GM18858 (cell line): ENCODE results near the gene POLN.

ENCODE experiments used
- ATAC-seq: cut with Tn5 transposase; IDR thresholded peaks from one replicate; pipeline ENCODE4 v1.9.1; 2021; ENCODE audit not compliant: unreplicated experiment

Gene POLN

DNA sequence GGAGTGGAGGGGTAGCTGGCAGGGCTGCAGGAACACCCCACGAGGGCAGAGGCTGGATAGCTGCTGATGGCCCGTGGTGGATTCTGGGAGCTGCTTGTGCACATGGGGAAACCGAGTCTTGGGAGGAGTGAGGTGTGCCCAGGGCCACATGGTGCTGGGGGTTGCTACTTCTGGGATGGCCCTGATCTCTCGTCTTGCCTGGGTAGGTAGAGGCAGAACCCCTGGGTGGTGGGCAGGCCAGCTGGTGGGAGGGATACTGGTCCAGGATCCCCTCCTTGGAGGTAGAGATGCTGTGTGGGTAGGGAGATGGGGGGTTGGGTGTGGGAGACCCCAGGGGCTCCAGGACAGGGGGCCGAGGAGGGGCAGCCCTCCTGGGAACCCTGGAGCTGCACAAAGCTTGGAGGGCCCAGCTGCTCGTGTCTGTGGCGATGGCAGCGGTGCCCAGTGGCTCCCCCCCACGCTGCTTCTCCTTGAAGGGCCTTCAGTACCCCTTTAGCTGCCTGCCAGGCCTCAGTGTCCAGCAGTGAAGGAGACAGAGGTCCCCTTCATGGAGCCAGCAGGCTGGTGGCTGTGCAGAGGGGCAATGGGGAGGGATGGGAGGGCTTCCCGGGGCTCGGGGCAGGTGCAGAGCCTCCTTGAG lies 179.6 kb downstream of the POLN start:
- no peak for ATAC-seq

DNA sequence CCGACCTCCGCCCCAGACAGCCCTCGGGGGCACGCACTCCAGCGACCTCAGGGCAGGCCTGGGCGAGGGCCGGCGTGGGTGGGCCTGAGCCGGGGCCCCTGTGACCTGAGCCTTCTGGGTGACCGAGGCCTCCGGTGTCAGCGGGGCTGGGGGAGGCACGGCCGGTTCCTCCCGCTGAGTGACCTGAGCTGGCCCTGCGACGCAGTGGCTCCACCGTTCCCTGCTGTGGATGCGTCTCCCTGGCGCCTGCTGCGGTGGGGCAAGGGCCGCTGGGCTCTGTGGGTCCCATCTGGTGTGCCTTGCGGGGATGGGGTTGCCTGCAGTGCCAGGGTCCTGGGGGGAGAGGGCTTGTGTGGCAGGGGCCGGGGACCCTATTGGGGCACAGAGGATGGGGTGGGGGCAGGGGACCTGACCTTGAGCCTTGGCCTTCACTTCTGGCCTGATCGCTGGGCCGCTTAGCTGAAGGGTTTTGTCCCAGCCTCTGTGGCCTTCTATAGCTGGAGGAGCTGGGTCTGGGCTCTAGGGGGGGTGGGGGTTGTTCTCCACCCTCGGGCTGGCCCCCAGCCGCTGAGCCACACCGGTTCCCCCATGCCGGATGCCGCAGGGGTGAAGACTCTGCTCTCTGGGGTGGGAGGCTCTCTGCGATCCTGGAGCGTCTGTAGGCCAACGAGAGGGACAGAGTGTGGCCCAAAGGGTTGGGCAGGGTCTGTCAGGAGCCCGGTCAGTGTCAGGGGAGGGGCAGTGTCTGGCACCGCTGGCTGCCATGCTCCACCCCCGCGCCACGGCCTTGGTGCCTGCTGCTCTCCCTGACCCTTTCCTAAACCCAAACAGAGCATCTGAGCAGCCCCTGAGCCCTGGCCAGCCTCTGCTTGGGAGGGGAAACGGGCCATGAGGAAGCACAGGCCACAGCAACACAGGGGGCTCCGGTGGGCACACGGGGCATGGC lies 180.5 kb downstream of the POLN start:
- no peak for ATAC-seq

DNA sequence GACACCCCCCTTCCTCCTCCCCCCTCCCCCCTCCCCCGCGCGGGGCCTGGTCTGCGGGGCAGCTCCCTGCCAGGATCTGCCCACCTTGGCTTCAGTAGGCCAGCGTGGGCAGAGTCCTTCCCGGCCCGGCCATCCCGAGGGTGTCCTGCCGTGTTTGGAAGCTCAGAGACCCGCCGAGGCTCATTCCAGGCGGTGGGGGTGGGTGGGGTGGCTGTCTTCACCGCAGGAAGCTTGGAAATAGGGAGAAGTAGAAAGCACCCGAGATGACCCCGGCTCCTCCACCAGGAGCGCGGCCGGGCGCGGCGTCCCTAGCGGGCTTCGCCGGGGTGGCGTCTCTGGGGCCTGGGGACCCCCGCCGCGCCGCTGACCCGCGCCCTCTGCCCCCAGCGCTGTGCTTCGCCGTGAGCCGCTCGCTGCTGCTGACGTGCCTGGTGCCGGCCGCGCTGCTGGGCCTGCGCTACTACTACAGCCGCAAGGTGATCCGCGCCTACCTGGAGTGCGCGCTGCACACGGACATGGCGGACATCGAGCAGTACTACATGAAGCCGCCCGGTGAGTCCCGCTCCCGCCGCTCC lies 181.2 kb downstream of the POLN start:
- ATAC-seq = no peak

DNA sequence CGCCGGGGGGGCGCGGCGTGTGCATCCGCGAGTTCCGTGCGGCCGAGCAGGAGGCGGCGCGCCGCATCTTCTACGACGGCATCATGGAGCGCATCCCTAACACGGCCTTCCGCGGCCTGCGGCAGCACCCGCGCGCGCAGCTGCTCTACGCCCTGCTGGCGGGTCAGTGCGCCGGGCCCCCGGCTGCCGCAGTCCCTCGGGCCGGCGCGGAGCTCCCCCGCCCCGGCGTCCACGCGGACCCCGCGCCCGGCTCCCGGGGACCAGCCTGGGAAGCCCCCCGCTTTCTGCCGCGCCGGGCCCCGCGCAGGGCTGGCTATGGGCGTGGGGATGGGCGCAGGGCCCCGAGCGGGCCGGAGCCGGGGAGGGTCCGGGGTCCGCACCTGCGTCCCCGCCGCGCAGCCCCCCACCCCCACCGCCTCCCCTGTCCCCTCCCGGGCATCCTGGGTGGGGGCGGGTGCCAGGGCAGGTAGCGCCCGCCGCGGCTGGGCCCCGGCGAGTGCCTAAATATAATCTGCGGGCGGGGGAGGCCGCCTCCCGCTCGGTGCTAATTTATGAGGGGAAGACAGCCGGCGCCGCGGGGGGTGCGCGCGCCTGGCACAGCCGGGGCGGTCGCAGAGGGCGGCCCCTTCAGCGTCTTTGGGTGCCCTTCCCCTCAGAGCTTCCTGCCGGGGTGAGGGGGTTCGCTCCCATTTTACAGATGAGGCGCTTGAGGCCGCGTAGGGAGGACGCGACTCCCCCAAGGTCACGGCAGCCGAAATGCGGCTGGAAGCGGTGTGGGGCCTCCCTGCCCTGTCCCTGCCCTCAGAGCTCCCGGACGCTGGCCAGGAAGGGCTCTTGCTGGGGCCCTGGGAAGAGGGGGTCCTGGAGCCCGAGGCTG lies 182.0 kb downstream of the POLN start:
- ATAC-seq = no peak

DNA sequence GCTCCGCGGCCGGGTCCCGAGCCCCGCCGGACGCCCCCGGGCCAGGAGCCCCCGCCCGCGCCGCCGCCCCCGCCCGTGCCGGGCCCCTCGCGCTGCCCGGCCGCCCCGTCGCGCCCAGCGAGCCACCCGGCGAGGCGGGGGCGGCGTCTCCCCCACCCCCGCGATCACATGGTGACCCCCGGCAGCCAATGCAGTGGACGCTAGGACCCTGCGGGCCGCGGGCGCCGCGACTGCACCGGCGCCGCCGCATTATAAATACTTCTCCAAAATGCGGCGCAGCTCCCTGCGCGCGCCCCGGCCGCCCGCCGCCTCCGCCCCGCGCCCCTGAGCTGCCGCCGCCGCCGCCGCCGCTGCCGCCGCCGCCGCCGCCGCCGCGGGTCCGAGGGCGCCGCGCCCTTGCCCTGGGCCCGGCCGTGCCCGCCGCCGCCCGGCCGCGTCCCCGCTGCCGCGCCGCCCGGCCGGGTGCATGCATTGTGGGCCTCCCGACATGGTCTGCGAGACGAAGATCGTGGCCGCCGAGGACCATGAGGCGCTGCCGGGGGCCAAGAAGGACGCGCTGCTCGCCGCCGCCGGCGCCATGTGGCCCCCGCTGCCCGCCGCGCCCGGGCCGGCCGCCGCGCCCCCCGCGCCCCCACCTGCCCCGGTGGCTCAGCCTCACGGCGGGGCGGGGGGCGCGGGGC lies 182.7 kb downstream of the POLN start, which contains the start of gene NAT8L:
NAT8L (plus strand) TSS at position 282 of the 680 bp plus-strand sequence; CDS start at position 467, 185 bp downstream.
- no peak for ATAC-seq

DNA sequence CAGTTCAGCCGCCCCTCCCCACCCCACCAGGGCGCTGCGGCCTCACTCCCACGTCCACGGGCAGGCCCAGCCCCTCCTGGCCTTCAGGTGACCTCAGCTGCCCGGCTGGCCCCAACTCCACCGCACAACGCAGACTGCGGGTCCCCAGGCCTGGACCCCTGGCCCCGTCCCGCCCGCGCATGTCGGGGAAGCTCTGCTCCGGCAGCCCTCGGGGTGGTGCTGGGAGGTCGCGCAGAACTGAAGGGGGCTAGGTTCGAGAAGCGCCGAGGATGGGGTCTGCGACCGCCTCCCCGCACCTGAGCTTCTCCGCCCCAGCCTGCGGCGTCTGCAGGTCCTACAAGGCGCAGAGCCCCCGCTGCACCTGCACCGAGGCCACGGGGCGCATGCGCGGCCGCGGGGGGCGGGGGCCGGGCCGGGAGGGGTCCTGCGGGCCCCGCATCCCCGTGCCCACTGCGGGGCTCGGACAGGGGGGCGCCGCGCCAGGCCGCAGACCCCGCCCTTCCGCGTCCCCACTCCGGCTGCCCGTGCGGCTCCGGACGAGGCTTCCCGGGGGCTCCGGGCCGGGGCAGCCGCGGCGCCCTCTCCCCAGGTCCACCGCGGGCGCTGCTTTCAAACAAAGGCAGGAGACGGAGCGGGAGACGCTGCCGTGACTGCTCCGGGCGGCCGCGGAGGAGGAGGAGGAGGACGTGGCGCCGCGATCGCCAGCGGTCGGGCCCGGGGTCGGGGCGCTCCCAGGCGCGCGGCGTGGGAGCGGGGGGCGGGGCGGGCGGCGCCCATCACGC lies 183.5 kb downstream of the POLN start:
- ATAC-seq = no peak

DNA sequence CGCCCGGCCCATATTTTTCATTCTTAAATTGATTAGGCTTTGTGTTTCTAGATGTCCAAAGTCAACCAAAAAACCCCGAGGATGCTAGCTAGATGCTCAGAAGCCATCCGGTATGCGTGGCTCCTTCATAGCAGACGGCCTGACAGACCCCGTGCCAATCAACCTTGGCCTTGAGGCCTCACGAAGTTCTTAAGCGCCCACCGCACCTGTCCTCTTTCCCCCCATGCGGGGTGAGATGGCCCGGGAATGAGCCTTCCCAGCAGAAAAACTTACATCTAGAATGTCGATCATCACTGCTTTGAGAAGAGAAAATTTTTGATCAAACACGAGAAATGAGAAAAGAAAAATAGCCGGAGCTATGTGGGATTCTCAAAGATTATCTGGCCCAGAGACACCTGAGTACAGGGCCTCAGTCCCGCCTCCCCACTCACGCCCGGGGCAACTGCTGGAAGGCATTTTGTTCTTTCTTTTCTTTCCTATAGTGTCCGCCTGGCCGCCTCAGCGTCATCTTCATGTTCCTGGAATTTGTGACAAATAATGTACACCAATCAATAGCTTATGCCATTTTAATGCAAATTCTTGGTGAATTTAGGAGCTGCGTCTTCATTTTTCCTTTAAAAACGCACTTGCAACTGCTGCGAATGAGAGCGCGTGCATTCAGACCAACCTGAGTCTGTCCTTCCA lies 184.4 kb downstream of the POLN start:
- ATAC-seq = no peak

DNA sequence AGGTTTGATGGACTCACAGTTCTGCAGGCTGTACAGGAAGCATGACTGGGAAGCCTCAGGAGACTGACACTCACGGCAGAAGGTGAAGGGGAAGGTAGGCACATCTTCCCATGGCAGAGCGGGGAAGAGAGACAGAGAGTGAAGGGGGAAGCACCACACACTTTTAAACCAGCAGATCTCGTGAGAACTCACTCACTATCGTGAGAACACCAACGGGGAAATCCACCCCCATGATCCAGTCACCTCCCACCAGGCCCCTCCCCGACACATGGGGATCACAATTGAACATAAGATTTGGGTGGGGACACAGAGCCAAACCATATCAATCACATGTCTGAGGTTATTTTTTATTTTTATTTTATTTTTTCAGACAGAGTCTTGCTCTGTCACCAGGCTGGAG lies 187.7 kb downstream of the POLN start:
- ATAC-seq = no peak

DNA sequence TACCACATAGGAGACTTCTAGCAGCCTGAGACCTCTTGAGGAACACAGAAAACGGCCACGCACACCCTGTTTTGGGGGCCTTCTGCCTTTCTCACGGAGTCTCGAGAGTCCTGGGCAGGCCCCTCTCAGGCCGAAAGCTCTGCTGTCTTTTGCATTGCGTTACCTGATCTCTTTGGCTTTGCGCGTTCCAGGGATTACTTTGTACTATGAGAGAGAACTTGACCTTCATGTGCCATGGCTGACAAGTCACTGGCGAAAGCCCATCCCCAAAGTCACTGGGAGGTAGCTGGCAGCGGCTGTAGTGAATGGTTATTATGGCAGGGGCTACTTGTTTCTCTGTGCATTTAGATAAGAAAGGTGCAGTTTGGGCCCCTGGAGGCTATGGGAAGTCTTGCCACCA lies 190.8 kb downstream of the POLN start:
- no peak for ATAC-seq

DNA sequence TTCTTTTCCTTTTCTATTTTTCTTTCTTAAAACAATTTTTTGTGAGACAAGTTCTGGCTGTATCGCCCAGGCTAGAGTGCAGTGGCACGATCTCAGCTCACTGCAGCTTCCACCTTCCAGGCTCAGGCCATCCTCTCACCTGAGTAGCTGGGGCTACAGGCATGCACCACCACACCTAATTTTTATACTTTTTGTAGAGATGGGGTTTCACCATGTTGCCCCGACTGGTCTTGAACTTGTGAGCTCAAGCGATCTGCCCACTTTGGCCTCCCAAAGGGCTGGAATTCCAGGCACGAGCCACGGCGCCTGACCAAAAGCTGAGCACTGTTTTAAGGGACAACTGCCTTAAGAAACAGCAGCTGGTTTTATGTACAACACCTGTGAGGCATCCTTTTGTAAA lies 192.1 kb downstream of the POLN start:
- no peak for ATAC-seq

DNA sequence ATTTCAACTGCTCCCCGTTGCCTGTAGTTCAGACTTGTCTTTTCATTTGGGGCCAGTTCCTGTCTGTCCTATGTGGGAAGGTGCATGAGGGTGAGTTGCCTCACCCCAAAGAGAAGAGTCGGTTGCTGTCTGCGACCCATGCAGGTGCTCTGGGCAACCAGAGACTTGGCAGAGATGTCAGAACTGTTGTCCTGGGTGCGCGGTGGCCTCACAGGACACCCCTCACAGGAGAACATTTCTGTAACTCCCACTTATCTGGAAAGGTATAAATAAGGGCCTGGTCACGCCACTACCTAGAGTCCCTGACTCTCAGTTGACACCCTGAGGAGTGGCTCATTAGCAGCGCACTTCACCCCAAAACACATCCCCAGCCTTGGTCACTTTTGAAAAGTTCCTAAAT lies 192.5 kb downstream of the POLN start:
- ATAC-seq = no peak

DNA sequence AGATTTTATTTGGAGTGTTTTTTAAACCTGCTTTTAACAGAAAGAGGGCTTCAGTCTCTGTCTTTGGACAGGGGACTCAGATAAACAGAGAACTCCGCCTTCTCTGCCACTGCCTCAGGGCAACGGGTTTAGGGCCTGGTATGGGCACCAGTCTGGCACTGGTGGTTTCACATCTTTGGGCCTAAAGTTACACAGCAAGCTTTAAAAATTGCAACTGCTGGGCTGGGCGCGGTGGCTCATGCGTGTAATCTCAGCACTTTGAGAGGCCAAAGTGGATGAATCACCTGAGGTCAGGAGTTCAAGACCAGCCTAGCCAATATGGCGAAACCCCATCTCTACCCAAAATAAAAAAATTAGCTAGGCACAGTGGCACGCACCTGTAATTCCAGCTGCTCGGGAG lies 193.1 kb downstream of the POLN start:
- no peak for ATAC-seq

DNA sequence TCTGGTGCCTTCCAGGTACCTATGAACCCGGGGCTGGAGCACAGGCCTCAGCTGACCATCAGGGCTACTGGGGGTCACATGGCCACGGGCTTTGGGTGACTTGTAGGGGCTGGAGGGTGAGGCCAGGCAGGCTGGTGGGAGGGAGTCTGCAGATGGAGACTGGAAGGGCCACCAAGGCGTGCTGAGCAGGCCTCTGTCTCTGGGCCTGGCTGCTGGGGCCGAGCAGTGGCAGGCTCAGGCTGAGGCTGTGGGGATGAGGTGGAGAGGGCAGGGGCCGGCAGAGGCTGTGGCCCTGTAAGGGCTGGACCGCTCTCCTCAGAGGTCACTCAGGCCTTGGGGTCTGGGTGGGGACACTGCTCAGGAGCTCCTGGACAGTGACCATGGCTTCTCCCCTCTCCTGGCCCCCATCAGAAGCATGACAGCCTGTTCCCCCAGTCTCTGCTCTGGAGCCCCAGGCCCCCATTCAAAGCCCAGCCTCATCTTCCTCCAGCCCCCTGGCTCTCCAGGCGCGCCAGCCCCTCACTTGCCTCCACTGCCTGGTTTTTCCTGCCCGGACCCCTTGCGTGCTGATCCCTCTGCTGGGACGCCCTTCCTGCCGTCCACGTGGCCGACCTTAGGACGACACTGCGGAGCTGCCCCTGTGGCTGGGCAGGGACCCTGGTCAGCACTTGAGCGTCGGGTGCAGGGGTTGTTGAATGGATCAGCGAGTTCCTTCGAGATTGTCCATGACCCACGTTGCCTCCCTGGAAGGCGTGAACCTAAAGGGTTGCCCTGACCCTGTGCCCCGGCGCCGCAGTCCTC lies 193.9 kb downstream of the POLN start:
- ATAC-seq = no peak

DNA sequence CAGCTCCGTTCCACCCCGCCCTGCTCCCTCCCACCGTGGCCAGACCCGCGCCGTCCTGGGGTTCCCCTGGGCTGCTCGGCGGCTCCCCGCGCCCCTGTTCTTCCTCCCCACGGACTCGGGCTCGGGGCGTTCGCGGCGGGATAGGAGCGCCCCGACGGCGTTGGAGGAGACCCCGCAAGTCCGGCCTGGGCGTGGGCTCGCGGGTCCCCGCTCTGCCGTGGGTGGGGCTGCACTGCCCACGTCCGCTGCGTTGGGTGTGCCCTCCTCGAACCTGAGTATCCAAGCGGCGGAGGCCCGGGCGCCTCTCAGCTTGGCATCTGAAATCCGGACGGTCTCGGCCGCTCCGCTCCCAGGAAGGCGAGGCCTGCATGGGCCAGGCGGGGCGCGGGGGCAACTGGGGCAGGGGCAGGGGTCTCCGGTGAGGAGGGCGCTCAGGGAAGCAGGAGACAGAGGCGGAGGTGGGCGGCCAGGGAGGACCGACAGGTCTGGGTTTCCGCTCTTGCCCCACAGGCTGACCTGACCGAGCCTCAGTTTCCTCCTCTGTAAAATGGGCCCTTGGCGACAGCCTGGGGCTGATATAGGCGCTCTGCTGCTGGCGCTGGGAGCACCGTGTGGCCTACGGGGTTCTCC lies 194.8 kb downstream of the POLN start:
- ATAC-seq = no peak

DNA sequence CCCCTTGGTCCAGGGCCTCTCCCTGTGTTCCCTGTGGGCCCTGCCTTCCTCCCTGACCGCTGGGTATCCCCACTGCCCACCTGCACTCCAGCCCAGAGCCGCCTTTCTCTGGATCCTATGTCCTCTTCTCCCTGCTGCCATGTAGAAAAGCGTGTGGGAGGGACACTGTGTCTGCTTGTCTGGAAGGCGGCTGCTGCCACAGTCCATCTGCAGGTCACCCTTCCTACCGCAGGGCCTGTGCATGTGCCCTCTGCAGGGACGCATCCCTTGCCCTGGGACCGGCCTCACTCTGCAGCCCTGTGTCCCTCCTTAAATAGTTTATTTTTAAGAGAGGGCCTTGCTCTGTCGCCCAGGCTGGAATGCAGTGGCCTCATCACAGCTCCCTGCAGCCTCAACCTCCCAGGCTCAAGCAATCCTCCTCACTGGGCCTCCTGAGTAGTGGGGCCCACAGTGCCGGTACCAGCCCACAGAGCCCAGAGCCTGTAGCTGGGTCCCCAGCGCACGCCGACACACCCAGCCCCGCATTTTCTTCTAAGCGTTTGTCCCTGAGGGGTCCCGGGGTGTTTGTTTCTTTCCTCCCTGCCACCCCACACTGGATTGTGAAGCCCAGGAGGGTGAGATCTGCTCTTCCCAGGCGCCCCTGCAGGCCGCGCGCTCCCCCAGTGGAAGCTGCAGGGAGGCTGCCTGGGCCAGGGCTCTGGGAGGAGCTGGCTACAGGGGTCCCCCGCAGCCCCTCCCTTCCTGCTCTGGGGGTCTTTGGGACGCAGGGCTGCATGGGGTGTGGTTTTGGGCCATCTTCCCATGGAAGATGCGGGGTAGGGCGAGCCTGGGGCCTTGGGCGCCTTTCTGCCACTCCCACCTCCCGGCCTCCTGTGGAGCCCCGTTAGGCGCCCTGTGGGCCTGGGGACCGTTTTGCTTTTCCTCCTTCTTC lies 195.6 kb downstream of the POLN start:
- no peak for ATAC-seq

DNA sequence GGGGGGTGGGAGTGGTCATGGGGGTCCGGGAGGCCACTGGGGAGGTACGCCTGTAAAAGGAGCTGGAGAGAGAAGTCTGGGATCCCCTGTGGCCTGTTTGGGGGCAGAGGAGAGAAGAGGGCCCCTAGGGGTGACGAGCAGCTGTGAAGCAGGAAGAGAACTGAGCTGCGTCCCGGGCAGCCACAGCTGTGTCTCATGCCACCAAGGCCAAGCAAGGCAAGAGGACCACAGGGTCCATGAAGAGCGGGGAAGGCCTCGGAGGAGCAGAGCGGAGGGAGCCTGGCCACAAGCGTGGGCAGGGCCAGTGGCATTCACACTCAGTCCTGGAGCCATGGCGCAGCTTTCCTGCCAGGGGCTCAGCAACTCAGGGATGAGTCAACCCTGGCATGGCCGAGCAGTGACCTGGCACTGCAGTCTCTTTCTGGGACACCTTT lies 196.4 kb downstream of the POLN start:
- ATAC-seq = no peak
